GM18511 (cell line): ENCODE results near the gene DCAF8.
A peak's percentile ranks its signal among the peaks of the same experiment; 100 is the strongest.

ENCODE experiments used
- ATAC-seq: cut with Tn5 transposase; IDR thresholded peaks from one replicate; pipeline ENCODE4 v1.9.1; 2021; ENCODE audit warnings: mild to moderate bottlenecking, moderate library complexity; ENCODE audit not compliant: unreplicated experiment

Gene DCAF8

DNA sequence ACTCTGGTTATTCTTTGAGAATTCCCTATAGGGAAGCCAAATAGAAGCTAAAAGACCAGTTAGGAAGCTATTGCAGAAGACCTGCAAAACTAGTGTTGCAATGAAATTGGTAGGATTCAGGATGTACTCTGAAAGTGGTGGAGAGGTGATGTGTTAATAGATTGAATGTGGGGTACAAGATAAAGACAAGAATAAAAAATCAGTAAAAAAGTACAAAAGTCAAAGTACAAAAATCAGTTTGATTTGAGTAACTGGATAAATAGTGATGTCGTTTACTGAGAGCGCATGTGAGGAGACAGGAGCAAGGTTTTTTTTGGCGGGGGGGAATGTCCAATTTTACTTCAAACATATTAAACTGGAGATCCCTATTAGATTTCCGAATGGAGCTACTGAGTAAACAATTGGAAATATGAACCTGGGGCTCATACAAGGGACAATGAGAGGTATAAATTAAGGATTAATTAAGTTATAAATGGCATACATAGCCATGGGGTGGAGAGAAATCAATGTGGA, 2.5 kb upstream of the DCAF8 start:
- ATAC-seq: no peak

DNA sequence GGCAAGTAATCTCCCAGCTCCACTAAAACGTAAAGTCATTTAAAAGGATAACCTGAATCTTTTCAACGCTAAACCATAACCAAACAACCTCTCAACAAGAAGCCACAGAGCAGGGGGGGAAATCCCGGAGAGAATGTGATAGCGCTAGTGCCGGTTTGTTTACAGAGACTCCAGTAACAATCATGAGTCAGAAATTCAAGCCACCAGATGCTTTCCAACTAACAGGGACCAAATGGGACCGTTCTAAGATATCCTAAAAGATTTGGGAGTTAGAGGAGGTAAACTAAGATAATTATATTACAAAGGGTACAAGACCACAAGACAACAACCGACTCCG, 825 bp downstream of the DCAF8 start:
- ATAC-seq: peak; percentile 36

DNA sequence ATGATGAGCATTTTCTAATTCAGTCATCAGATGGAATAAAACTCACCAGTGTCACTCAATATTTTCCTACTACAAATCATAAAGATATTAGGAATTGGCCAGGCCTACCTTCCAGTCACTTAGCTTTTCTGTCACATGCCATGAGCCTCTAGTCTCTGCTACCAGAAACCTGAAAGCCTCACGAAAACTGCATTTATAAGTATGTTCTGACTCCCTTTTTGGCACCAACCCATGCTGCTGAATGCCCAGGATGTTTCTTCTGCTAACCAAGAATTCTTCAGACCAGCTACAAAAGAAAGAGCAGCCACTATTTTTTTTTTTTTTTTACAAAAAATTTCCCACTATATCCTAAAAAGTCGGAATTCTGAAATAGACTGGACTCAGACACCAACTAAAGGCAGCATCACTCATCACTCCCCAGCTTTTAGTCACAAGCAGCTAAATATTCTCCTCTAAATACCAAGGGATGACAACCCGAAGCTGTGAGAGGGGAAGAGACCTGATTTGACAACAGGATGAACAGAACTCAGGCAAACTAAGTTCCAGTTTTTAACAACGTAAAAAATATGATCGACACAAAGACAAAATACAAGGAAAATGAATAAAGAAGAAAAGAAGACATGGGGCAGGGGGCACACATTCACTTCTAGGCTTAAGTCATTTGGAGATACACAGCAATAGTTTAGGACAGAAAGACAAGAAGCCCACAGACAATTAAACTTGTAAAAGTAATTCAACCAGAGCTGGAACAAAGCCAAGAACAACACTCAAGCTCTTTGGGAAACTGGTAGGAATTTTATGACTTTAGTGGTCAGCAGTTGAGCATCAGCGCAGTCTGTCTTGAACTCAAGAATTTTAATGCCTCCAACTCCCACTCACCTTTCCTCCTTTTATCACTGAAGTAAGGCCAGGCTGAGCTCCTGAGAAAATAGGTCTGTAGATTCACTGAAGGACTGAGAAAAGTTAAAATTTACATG, 1.7 kb downstream of the DCAF8 start:
- no peak for ATAC-seq

DNA sequence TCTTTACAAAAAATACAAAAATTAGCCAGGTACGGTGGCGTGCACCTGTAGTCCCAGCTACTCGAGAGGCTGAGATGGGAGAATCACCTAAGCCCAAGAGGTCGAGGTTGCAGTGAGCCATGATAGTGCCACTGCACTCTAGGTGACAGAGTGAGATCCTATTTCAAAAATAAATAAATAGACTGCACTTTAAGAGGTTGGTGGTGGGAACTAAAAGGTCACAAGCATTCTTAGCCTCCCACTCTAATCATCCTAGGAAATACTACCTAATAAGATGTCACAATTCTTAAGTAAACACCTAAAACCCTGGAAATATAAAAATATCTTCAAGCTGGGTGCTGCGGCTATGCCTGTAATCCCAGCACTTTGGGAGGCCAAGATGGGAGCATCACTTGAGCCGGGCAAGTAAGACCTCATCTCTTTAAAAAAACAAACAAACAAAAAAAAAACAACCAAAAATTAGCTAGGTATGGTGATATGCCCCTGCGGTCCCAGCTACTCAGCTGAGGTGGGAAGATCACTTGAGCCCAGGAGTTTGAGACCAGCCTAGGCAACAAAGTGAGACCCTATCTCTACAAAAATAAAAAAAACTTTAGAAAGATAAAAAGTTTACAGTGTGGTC, 4.1 kb downstream of the DCAF8 start:
- ATAC-seq: no peak

DNA sequence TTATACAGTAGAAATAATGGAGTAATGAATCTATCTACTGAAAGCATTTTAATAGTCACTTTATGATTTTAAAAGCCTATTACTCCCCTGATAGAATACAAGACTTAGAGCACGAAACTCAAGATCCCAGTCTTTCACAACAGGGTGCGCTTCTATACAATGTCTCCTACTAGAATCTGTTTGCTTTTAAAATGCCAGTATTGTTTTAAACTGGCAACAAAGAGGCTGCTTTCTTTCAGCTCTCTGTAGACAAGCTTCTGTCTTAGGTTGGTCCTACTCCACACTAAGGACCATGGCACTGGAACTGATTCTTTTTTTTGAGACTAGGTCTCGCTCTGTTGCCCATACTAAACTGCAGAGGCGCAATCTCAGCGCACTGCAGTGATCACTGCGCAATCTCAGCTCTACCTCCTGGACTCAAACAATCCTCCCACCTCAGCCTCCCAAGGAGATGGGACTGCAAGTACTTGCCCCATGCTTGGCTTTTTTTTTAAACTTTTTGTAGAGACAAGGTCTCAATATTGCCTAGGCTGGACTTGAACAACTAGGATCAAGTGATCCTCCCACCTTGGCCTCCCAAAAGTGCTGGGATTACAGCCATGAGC, 4.8 kb downstream of the DCAF8 start:
- ATAC-seq: no peak

DNA sequence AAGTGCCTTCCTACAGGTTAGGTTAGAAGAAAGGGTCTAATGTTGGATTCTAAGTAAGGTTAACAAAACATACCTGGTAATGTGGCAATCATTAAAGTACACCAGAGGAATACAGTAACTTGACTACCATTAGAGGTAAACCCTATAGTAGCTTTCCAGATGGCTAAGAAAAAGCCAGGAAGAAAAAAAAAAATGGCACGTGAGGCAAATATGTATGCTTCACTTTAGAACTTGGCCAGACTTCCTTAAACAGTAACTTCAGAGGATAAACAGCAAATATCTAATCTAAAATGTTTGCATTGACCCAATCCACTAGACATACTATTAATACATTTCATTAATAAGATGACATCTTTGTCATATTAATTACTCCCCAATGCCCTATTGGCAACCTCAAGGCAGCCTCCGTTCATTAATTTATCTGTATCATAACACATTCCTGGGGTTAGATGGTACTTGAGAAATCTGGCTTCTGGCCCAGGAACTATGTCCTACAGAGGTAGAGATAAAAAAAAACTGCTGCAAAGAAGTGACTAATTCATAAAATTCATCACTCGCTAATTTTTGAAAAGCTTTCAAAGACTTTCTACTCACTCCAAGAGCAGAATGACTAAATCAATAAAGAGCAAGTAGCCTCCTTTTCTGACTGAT, 5.8 kb downstream of the DCAF8 start:
- no peak for ATAC-seq

DNA sequence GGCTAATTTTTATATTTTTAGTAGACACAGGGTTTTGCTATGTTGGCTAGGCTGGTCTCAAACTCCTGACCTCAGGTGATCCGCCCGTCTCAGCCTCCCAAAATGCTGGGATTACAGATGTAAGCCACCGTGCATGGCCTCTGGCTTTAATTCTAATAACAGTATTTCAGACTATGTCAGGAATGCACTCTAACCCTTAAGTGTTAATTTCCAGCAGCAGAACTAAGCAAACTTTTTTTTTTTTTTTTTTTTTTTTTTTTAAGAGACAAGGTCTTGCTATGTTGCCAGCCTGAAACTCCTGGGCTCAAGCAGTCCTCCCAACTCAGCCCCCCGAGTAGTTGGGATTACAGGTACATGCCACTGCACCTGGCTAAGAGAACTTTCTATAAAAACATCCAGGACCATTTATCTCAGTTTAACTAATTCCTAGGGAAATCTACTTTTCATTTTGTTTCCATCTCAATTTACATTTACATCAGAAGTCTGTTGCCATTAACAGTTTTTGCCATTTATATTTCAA, 6.5 kb downstream of the DCAF8 start:
- no peak for ATAC-seq

DNA sequence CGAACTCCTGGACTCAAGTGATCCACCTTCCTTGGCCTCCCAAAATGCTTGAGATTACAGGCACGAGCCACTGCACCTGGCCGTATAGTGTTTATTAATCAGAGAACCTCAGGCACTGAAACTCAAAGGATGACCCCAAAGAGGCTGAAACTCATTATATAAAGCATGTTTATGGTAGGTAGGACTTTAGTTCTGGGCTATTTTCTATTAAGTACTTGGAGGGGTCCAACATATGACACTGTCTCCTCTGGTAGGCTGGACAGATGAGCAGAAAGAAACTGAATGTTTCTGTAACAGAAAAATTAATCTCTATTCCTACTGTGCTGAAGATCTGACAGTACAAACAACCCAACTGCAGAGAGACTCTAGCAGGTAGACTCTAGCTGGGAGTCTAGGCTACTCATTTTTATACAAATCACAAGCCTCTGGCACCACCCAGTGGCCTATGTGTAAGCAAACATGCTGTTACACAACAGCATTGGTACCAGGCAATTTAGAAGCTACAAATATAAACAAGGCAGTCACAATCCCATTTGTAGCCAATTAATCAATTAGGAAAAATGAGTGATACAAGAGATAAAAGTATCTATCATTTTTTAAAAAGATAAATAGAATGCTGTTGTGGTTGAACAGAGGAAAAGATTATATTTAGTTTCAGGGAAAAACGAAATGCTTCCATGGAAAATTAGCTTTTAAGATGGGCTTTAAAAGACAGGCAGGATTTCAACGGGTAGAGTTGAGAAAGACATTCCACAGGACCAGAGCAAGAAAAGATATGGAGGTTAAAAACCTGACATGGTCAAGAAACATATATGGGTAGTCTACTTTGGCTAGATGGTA, 10.4 kb downstream of the DCAF8 start:
- ATAC-seq: peak; percentile 79

DNA sequence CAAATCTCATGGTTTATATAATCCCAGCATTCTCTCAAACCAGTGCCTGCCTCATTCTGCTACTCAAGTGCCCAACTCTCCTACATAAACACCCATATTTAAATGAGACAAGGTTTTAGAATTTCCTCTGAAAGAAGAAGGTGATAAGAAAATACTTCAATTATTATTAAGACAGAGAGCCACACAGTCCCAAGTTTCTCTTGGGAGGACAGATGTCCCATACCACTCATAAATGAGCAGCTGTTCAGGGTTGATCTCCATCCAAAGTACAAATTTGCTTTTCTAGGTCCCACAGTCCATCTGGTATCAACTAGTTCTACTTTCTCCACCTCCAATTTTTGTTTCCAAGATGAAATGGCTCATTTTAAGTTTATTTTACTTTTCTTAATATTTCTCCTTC, 11.3 kb downstream of the DCAF8 start:
- ATAC-seq: no peak

DNA sequence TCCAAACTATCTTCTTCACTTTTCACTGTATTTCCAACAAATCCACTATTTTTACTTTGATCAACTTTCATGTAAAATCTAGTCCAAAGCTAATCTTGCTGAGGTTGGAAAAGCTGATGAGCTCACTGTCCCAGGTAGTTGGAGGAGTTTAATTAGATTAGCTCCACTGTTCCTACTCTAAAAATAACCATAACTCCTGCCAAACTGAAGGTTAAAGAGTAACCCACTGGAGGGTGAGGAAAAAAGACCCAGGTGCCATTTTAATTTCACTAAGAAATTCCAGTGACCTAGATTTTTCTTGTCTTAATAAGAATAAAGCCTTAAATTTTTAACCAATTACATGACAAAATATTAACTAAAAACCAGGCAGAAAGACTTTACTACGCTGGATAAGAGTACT, 15.3 kb downstream of the DCAF8 start:
- ATAC-seq: no peak

DNA sequence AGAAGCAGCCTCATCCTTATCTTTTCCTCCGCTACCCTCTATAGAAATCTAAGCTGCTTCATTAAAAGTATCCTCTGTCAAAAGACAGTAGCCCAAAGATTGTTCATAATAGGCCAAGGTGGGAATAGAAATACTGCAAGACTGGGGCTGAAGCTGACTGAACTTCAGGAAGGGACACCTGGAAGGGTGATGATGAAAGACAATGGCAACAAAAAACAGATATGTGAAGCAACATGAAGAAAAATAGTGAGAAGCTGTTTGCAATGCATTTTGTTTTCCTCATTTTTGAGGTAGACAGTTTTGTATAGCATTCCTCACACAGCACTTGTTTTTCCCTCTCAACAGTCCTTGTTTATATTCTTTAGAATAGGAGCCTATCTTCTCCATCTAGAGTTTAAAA, 16.9 kb downstream of the DCAF8 start:
- ATAC-seq: no peak

DNA sequence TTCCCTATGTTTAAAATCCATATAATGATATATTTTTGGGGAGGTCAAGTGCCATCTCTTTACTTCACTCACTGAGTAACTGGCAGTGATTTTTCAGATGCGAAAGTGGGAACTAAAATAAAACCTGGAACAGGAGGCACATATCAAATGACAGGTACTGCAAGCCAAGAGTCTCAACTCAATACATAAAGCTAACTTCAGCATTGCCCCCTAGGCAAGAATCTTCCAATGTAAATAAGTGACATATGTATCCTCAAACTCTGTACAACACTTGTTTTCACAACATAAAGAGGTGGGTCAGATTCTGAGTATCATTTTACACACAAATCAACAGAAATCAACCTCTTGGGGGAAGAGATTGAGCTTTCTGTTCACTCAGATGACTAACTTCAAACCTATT, 18.1 kb downstream of the DCAF8 start:
- no peak for ATAC-seq

DNA sequence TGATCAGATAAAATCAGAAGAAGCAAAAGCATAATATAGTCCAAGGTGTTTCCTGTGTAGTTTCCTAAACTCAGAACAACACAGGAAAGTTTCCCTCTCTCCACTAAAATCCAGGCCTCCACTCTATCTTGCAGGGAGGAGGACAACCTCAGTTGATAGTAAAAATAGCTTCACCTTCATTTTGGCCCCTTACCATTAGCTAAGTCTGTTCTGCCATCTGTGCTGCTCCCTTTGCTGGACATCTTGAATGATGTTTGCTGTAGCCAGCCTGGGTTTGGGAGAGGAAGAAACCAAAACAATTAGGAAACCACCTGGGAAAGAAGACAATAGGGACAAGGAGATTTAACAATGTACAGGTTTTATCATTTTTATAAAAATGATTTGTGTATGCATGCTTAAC, 18.6 kb downstream of the DCAF8 start:
- no peak for ATAC-seq

DNA sequence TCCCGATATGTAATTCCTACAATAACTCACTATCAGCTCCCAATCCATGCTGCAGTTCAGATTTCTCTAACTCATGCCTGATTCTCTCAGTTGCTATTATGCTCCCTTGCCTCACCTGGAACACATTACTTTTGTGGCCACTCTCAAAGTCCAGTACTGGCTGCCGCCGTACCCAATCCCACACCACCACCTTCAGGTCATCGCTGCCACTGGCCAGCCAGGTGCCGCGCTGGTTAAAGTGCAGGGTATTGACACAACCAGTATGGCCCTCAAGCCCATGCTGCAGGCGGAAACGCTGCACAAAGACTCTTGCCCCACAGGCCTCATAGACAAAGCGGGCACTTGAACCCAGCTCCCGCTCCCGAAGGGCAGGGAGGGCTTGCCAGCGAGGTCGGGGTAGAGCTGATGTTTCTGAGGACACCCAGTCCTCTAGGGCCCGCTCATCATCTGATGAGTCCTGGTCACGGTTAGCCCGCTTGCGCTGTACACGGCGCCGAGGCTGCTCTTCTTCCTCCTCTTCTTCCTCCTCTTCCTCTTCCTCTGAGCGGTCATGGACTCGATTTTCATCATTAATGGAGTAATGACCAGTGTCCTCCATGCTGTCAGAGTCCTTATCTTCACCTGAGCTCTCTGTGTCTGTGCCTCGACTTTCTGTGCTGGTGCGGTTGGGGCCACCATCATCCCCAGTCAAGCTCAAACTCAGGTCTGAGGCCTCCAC, 22.6 kb downstream of the DCAF8 start:
- ATAC-seq: no peak

DNA sequence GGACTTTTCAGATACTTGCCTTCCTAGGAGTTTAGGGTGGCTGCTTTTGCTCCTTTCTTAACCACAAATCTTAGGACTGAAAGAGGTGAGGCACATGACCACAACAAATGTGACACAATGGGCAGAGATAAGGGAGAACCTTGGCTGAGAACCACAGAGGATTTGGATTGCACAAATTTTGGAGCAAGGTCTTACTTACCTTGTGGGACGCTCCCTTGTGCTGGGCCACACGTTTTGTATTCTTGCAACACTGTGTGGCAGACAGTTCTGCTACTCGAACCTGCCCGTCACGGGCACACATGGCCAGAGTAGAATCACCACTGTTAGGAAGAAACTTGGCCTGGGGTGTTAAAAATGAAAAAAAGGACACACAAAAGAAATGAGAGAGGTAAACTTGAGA, 23.9 kb downstream of the DCAF8 start:
- ATAC-seq: no peak

DNA sequence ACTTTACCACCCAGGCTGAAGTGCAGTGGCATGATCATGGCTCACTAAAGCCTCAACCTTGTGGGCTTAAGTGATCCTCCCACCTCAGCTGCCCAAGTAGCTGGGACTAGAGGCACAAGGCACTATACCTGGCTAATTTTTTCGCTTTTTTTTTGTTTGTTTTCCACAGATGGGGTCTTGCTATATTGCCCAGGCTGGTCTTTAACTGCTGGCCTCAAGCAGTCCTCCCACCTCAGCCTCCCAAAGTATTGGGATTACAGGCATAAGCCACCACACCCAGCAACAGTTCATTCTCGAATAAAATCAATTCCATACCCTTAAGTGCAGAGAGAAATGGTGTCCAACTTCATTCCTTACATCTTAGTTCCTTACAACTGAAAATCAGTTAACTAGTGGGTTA, 24.8 kb downstream of the DCAF8 start:
- ATAC-seq: no peak

DNA sequence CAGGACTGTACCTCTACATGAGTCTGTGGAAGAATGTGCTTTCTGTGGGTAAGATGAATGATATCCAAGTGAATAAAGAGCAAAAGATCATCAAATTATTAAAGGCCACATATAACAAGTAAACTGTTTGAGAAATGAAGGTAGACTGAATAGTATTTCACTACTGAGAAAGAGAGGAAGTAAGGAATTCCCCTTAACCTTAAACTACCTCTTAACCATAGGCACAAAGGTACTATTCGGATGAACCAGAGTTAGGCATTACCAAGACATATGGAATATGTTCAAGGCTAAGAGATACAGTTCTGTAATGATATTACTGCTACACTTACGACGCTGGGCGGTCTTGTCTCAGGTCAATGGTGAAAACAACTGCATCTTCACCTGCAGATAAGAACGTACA, 25.5 kb downstream of the DCAF8 start:
- no peak for ATAC-seq

DNA sequence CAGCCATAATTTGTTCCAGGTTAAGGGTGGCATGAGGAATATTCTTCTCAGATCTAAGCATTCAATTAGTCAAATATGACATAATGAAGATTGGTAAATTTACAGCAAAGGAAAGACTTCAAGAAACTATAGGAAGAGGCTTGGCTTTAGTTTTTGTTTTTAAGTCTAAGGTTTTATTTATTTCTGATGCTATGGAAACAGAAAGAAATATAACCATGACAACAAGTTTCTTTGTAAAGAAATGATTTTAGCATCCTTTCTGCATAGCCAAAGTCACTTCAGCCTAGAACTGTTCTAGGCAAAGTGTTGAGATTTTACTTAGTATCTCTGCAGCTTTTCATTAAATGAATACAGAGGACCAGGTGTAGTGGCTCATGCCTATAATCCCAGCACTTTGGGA, 29.4 kb downstream of the DCAF8 start:
- ATAC-seq: no peak

DNA sequence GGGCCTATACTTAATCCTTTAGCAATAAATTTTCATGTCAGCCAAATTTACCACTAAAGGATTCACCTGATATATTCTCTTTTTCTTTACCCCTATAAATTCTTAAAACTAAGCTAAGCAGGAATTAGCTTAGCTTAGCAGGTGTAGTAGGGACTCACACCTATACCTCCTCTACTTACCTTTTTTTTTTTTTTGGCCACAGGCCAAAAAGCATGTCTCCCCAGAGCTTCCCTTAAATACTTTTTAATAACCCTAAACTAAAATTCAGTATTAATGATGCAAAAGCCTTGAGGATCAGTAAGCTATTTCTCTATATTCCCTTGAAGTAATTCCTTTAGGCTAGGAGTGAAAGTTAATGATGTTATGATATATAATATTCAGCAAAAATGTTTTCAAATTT, 33.9 kb downstream of the DCAF8 start:
- no peak for ATAC-seq

DNA sequence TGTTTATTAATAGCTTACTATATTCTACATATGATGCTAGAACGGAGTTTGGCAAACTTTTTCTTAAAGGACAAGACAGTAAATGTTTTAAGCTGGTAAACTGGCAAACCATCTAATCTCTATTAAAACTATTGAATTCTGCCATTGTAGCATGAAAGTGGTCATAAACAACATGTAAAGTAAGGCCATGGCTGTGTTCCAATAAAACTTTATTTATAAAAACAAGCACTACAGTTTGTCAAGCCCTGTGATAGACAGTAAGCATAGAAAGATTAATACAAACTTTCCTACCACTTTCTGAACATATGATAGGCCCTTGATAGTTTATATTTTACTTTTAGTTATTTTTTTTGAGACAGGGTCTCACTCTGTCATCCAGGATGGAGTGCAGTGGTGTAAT, 34.8 kb downstream of the DCAF8 start:
- no peak for ATAC-seq
